Uterus (tissue), 2 donors: ENCODE data around the gene KCTD1.

Experiments used
- CTCF ChIP-seq, 4 experiments: fragments of 200-600 bp in 2 of 4; fragments of 450-650 bp in 2 of 4; sonication (generic) in 2 of 4; IDR thresholded peaks; one replicate each; pipeline ENCODE4 v1.5.1; 2016 to 2019; ENCODE audit warnings: antibody characterized with exemption in 4 of 4, mild to moderate bottlenecking in 2 of 4, moderate library complexity in 1 of 4
- POLR2A ChIP-seq, 2 donors: fragments of 450-650 bp; IDR thresholded peaks; one replicate each; pipeline ENCODE4 v1.6.1; 2016; ENCODE audit warnings: antibody characterized with exemption in 2 of 2, mild to moderate bottlenecking in 1 of 2, moderate library complexity in 1 of 2

- no peak for TF ChIP-seq POLR2A (IDR thresholded peaks at IDR 0.05)
- no peak for TF ChIP-seq CTCF (IDR thresholded peaks at IDR 0.05)
These were observed 45.0 kb downstream of the KCTD1 start for GRCh38 chr18:26503382-26503781.
